Epithelial cell of prostate (primary cell): ENCODE results near the gene TGM6.

Source experiments
- DNase-seq: peaks from one replicate; pipeline ENCODE4 v3.0.0-alpha.2; 2011; ENCODE audit warnings: low read depth, low spot score
- H3K27ac ChIP-seq: fragments of 450-650 bp; 2 replicates; pipeline ENCODE4 v1.5.1; 2017; ENCODE audit warnings: mild to moderate bottlenecking

Gene TGM6

DNA sequence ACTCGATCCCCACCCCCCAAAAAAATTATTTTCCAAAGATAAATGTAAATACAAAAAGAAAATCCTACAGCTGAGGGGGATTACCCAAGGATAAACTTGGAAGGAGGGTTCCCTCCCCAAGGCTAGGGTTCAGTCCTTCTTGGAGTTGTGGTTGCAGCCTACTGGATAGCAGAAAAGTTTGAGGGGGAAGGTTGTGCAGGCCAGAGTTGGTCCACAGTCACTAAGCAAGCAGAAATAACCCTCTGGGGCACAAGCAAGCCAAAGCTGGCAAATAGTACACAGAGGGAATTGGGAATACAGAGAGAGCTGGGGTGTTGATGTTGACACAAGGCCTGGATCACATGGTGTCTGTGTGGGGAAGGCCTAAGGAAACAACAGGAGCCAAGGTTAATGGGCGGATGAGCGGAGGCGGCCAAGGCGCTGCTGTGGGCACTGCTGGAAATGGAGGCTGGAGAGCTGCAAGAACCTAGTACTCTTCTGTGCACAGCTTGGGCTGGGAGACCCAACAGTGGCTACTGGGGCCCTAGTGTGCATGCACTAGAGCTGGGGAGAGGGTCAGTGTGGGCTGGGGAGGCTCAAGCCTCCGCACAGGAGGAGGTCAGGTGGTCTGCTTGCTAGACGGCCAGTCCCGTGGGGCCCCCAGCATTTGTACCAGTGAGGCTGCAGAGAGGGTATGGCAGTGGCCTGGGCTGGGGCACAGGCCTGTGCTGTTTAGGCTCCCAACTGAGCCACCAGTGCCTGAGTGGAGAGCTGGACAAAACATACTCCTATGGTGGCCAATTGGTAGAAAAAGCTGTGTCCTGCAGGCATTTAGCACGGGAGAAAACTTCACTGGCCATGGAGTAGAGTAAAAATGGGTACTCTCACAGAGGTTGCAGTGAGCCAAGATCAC is 95.4 kb downstream of the TGM6 start:
- no peak overlapping the region for H3K27ac ChIP-seq
- DNase-seq = no peak

DNA sequence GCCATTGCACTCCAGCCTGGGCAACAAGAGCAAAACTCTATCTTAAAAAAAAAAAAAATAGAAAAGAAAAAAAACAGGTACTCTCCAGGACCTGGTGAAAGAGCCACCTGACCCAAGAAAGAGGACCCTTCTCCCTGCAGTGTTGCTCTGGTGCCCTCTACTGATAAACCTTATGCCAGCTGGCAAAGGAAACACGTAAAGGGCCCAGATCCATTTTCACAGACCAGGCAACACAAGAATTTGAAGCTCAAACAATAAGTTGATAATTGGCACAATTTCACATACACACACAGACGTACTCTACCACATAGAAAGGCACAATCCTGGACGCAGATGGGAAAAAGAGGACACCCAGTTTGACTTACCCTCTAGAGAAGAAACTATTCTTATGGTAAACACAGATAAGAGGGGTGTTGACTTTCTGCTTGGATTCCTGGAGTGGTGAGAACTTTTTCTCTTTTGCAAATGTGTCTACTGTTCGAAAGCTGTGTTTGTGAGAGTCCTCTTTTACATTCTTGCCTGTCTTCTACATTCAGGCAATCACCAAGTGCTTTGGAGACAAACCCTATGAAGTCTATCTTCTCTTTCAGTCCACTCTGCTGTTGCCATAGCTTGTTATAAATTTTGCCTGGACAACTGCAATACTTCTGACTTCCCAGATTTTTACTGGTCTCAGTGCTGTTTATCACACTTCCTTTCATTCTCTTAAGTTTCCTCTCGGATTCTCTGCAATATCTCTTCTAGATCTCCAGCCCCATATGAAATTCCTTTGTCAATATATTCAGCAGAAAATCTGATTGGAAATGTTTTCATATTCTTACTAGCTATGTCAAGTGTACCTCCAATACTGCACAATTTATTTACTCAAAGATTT is 96.3 kb downstream of the TGM6 start:
- no peak overlapping the region for H3K27ac ChIP-seq
- DNase-seq = no peak

GRCh38 chr20:2480381-2480780 is 99.7 kb downstream of the TGM6 start:
- no peak overlapping the region for H3K27ac ChIP-seq
- DNase-seq = no peak
